ENCODE results near the gene EXOC4. TPM values are rescaled to one million over a fixed set of nuclear protein-coding genes. Genes with fewer than 3 reads are reported as not detected.

Gene EXOC4
- total RNA-seq, 1 donor from 2014 or later, result 30.8 TPM

DNA sequence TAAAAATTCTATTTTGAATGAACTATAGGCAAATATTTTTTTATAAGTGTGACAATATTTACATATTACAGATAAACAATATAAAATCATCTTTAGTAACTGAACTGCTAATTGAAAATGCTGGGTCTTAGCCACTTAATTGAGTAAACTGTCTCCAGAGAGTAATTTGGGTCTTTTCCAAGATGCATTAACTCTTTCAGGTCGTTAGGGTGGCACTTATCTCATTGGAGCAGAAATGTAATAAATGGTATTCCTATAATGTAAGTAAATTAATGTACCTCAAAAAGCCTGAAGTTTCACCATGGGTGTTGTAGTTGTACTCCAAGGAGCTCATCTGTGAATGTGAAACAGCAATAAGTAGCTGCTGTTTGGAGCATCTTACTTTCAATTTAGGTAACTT lies 208.5 kb downstream of the EXOC4 start:
- intact Hi-C loops (cut with DNase I), result no loop called here
- DNase-seq (ENCODE audit: low spot score), result no peak

DNA sequence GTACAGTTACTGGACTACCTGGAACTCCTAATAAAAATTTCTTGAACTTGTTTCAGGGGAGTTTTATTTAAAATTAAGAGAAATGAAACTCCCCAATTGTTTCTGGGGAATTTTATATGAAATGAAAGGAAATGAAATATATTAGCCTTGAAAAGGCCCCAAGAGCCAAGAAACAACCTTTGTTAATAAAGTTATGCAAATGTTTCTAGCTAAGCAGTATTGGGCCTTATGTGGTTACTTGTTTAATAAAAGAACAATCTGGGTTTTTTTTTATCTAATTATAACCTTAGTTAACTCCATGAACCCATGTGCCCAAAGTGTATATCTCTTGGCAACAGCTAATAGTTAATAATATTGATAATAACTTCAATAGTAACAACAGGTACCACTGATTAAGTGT lies 222.8 kb downstream of the EXOC4 start:
- intact Hi-C loops (cut with DNase I), result no loop called here
- no peak for DNase-seq (ENCODE audit: low spot score)

DNA sequence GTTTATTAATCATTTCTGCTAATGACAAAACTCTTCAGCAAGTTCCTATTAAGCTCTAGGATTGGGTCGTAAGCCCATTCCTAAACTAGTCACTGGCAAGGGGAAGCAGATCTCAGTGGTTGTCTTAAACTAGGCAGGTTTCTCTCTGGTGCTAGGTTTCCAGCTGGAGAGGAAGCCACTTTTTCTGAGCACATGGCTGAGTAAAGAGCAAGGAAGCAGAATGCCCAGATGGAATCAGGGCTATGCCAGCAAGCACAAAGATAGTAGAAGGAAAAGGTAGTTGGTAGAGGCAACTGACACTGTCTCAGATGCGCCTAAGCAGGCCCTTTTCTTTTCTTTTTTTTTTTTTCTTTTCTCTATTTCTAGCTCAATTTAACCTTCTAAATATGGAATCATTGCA lies 224.9 kb downstream of the EXOC4 start:
- intact Hi-C loops (cut with DNase I), result no loop called here
- DNase-seq (ENCODE audit: low spot score), result no peak

DNA sequence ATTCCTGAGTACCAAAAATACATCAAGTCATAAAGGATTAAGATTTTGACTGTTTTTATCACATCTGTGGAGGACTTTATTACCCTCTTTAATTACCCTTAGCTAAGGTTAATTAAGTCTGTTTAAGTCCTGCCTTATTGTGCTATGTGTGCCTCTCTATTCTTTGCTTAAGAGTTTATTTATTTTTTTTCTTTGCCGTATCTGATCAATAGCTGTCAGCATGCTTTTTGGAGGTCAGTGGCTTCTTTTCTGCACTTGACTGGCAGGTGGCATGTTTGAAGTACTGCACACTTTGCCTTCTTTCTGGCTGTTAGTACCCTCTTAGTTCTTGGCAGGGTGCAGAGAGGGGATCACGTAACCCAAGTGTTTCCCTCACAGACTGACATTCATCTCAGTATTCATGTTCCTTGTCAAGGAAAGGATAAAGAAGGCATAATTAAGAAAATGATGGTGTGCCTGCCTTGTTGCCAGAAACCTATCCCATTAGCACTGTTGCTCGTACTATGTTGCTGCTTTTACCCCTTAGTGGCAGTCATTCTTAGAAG lies 225.8 kb downstream of the EXOC4 start:
- intact Hi-C loops (cut with DNase I), result no loop called here
- DNase-seq (ENCODE audit: low spot score), result no peak

DNA sequence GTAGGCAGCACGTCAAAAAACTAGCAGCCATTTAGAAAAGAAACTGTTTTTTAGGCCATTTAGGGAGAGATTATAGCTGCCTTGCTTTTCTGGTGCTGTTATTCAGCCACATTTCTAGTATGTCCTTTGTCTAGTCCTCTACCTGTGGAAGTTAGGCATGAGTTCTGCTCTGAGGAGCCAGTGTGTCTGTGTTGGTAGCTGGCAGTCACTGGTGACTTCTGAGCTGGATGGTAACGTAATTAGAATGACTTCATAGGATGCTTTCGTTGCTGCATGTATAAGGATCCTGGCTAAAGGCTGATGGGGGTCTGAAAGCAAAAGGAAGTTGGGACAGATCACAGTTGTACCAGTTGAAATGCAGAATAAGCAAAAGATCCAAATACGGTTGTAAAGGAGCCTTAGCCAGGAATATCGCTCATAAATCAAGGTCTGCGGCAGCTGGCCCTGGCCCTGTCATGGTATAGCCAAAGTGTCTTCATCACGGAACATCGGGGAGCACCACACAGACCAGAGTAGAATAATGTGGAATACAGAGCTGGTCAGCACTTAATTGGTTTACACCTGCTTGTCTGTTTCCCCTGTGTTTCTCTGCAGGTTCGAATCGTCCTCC lies 226.7 kb downstream of the EXOC4 start:
- intact Hi-C loops (cut with DNase I), result no loop called here
- DNase-seq (ENCODE audit: low spot score), result no peak

DNA sequence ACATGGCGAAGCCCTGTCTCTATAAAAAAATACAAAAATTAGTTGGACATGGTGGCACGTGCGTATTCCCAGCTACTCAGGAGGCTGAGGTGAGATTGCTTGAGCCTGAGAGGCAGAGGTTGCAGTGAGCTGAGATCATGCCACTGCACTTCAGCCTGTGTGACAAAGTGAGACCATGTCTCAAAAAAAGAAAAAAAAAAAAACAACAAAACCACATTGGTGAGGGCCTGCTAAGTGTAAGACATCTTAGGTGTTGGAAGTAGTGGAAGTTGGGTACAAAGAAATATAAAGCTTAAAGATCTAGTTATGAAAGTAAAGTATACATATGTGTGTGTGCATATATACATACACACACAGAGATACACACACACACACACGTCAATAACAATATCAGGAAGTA lies 228.0 kb downstream of the EXOC4 start:
- intact Hi-C loops (cut with DNase I), result no loop called here

GRCh38 chr7:133481676-133482075 lies 228.8 kb downstream of the EXOC4 start:
- no peak for DNase-seq (ENCODE audit: low spot score)
- intact Hi-C loops (cut with DNase I), result no loop called here

More for the DNA sequence above, 228.0 kb downstream of the EXOC4 start:
- no peak for DNase-seq (ENCODE audit: low spot score)

DNA sequence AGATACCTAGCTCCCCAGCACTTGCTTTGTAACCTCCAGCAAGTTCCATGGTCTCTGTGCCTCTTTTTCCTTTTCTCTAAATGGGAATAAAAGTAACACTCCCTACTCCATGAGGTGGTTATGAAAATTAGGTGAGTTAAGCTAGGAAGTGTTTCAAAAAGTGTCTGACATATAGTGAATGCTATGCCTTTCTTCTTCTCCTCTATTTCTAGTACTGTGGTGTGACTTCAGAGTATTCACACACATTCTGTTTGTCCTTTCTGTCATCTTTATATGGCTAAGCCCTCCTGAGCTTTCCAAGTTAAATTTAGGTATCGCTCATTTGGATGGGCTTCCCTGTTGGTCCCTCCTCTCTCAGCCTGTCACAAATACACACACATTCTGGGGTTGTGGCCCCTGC lies 229.7 kb downstream of the EXOC4 start:
- intact Hi-C loops (cut with DNase I), result no loop called here
- no peak for DNase-seq (ENCODE audit: low spot score)

DNA sequence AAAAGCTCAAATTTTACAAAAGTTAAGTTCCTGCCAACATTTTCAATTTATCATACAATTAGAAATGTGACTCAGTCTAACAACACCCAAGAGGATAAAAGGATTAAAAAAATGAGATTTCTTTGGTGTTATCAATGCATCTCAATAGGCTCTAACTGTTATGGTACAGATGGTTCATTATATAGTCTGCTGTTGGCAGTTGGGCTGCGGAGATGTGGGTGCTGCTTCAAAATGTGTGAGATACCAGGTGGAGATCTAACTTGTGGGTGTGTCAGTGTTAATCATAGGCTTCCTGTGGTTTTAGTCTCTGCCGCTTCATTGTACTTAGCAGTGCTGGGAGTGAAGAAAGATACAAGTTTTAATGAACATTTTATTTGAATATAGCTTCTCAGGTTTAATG lies 231.2 kb downstream of the EXOC4 start:
- intact Hi-C loops (cut with DNase I), result no loop called here

GRCh38 chr7:133489906-133490305 lies 237.0 kb downstream of the EXOC4 start:
- DNase-seq (ENCODE audit: low spot score), result no peak
- intact Hi-C loops (cut with DNase I), result no loop called here

More for the DNA sequence above, 231.2 kb downstream of the EXOC4 start:
- no peak for DNase-seq (ENCODE audit: low spot score)

DNA sequence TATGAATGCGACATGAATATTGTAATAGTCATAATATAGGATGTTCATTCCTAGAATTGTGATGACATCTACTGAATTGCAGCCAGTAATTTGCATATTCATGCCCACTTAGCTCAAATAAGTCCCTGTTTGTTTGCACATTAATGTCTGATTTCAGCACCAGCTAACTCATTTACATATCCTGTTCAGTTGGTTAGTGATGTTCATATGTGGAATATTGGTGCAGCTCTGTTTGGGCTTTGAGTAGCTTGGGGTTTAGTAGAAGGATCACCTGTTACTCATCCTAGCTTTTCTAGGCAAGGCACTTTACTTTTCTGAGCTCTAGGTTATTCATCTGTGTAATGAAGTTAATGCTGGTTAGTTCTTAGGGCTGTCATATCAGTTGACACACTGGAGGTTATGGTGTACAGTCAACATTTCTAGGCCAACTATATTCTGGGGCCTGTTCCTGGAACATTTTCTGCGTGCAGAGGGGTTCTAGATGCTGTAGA lies 238.4 kb downstream of the EXOC4 start:
- intact Hi-C loops (cut with DNase I), result no loop called here
- no peak for DNase-seq (ENCODE audit: low spot score)

- intact Hi-C loops (cut with DNase I), result no loop called here
- no peak for DNase-seq (ENCODE audit: low spot score)
These were observed 239.2 kb downstream of the EXOC4 start for GRCh38 chr7:133491846-133492652.

- intact Hi-C loops (cut with DNase I), result no loop called here
- DNase-seq (ENCODE audit: low spot score), result no peak
These were observed 244.2 kb downstream of the EXOC4 start for GRCh38 chr7:133497061-133497460.

DNA sequence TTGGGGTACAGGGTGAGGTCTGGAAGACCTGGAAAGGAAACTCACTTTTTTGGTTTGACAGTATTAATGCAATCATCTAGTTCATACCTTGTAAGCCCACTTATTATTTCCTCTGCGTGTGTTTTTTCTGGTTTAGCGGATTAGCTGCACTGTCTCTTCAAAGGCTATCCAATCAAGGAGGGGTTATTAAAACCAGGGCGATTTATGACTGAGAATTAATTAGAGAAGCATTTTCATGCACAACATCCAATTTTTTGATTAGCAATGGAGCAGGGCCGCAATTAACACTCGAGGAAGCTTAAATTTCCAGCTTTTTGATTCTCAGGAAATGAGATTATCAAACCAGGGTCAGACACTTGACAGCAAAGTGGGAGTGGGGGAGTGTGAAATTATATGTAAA lies 248.9 kb downstream of the EXOC4 start:
- intact Hi-C loops (cut with DNase I), result no loop called here
- no peak for DNase-seq (ENCODE audit: low spot score)

DNA sequence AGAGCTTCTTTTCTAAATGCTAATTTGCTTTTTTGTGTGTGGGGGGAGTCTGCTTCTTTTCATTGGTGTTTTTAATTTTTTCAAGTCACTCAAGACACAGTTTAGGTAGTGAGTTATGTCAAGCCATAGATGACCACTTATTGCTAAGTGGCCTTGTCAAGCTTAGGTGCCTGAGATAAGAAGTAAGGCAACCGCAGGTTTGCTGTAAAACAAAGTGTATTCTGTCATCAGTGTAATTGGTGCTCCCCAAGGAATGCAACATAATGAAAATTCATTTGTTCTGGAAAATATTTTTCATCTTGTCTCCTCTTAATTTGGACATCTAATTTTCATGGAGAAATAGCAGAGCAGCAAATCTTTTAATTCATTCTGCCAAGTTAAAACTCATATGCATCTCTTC lies 249.6 kb downstream of the EXOC4 start:
- DNase-seq (ENCODE audit: low spot score), result no peak
- intact Hi-C loops (cut with DNase I), result no loop called here

GRCh38 chr7:133502972-133503371 lies 250.1 kb downstream of the EXOC4 start:
- DNase-seq (ENCODE audit: low spot score), result no peak
- intact Hi-C loops (cut with DNase I), result no loop called here

DNA sequence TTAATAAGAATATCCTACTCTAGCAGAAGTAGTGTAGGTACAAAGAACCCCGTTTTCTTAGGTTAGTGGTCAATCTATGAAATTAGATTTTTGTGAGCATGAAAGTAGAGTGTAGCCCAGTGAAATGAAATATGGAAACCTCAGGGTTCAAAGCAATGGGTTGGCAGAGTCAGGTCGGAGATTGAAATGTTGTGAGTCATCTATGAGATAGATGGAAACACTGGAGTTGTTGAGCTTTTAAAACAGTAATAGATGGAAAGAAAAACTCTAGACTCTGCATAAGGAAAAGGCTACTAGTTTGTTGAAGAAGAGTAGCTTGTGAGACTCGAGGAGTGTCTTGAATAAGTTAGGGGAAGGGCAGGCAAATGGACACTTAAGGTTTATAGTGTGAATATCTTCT lies 251.9 kb downstream of the EXOC4 start:
- intact Hi-C loops (cut with DNase I), result no loop called here
- DNase-seq (ENCODE audit: low spot score), result no peak

GRCh38 chr7:133509822-133510221 lies 256.9 kb downstream of the EXOC4 start:
- intact Hi-C loops (cut with DNase I), result no loop called here

GRCh38 chr7:133510326-133511055 lies 257.6 kb downstream of the EXOC4 start:
- DNase-seq (ENCODE audit: low spot score), result no peak
- intact Hi-C loops (cut with DNase I), result no loop called here

More at GRCh38 chr7:133509822-133510221, 256.9 kb downstream of the EXOC4 start:
- DNase-seq (ENCODE audit: low spot score), result no peak

DNA sequence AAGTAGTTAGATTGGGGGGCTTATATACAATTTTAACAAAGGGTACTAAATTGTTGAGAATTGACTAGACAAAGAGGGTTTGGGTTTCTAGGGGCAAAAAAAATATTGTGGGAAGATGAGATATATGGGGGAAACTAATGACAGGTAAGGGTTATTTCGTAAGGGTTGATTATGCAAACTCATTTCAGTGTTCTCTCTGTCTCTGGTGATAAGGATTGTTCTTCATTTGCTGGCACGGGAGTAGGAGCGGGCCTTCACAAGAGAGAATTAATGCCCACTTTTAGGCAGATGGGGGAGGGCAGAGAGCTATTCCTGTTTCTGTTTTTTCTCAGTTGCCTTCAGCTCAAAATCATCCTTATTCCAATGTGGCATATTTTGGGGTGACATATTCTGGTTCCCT lies 258.4 kb downstream of the EXOC4 start:
- intact Hi-C loops (cut with DNase I), result no loop called here

More for the DNA sequence above, 258.4 kb downstream of the EXOC4 start:
- no peak for DNase-seq (ENCODE audit: low spot score)
